Measurements from ENCODE around the gene SHMT2.

SHMT2 gene

DNA sequence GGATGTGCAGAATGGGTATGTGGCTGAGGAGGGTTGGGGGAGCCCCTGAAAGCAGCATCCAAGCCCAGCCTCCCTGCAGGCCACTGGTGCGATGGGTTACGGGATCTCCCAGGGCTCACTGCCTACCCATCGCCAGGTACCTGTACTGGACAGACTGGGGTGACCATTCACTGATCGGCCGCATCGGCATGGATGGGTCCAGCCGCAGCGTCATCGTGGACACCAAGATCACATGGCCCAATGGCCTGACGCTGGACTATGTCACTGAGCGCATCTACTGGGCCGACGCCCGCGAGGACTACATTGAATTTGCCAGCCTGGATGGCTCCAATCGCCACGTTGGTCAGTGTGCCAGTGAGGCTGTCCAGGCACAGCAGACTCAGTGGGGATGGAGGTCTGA lies 31.2 kb upstream of the SHMT2 start:
- no peak for DNase-seq (ENCODE audit: low spot score)

DNA sequence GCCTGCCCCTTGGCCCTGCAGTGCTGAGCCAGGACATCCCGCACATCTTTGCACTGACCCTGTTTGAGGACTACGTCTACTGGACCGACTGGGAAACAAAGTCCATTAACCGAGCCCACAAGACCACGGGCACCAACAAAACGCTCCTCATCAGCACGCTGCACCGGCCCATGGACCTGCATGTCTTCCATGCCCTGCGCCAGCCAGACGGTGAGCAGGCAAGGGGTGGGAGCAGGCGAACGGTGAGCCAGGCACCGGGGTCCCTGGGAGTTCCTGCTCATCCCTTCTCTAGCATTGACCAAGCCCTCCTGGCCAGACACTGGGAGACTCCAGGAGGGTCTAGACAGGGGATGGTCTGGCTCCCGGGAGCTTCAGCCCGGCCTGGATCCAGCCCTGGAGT lies 30.3 kb upstream of the SHMT2 start:
- no peak for DNase-seq (ENCODE audit: low spot score)

DNA sequence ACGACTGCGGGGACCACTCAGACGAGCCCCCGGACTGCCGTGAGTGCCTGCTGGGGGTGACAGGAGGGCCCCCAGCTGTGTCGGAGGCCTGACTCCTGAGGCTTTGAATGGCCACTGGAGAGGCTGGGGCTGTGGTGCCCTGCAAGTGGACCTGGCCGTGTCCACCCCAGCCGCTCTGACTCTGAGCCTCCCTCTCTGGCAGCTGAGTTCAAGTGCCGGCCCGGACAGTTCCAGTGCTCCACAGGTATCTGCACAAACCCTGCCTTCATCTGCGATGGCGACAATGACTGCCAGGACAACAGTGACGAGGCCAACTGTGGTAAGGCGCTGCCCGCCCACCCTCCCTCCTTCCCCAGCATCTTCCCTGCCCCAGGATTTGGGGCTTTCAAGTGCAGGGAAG lies 29.0 kb upstream of the SHMT2 start:
- DNase-seq (ENCODE audit: low spot score), result no peak

DNA sequence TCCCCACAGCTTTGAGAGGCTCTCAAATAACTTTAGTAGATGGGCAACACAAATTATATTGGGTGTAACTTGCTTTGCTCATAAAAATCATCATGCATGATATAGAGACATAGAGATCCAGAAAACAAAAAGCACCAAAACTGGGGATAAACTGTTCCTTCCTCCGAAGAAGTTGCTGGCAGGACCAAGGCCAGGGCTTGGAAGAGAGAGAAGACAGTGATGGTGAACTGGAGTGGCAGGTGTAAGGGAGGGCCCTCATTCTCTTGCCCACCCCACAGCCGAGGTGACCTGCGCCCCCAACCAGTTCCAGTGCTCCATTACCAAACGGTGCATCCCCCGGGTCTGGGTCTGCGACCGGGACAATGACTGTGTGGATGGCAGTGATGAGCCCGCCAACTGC lies 28.3 kb upstream of the SHMT2 start:
- no peak for DNase-seq (ENCODE audit: low spot score)

DNA sequence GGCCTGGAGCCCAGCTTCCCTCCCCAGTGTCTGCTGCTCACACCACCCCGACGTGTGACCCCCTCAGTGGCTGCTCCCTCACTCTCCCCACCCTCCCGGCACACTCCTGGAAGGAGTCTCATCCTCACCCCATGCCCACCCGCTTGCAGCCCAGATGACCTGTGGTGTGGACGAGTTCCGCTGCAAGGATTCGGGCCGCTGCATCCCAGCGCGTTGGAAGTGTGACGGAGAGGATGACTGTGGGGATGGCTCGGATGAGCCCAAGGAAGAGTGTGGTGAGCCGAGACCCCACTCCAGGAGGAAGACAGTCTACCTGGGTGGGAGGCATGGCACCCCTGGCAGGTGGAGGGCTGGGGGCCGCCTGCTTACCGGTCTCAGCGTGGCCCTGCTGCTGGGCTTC lies 27.9 kb upstream of the SHMT2 start:
- no peak for DNase-seq (ENCODE audit: low spot score)

DNA sequence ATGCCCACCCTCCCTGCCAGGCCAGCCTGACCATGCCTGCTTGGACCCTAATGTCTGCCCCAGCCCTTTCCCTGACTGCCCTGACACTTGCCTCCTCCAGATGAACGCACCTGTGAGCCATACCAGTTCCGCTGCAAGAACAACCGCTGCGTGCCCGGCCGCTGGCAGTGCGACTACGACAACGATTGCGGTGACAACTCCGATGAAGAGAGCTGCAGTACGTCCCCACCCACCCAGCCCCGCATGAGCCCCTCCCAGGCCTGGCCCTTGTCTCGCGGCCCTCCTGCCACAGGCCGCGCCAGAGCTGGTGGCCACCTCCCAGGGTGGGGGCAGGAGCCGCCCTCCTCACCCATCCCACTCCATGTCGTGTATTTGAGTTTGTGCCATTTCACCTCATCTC lies 27.2 kb upstream of the SHMT2 start:
- DNase-seq (ENCODE audit: low spot score), result no peak

DNA sequence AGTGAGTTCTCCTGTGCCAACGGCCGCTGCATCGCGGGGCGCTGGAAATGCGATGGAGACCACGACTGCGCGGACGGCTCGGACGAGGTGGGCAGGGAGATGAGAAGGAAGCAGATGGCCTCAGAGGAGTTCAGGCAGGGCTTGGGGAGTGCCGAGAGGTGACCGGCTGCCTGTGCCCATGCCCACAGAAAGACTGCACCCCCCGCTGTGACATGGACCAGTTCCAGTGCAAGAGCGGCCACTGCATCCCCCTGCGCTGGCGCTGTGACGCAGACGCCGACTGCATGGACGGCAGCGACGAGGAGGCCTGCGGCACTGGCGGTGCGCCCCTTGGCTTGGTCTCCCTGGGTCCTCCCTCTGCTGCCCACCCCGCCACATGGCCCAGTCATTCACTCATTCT lies 26.3 kb upstream of the SHMT2 start:
- DNase-seq (ENCODE audit: low spot score), result no peak

DNA sequence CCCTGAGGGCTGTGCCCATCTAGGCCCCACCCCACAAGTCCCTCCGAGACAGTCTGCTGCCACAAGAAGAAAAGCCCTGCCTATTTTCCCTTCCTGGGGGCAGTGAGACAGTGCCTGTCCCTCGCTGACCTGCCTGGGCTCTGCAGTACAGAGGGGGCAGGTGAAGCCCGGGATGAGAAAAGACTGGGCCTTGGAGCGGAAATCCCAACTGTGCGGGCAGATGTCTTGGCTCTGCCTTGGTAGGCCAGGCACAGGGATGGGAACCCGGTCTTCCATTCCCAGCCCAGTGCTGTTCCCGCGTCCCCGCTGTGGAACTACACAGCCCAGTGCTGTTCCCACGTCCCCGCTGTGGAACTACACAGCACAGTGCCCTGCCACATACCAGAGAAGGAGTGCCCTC lies 25.7 kb upstream of the SHMT2 start:
- no peak for DNase-seq (ENCODE audit: low spot score)

DNA sequence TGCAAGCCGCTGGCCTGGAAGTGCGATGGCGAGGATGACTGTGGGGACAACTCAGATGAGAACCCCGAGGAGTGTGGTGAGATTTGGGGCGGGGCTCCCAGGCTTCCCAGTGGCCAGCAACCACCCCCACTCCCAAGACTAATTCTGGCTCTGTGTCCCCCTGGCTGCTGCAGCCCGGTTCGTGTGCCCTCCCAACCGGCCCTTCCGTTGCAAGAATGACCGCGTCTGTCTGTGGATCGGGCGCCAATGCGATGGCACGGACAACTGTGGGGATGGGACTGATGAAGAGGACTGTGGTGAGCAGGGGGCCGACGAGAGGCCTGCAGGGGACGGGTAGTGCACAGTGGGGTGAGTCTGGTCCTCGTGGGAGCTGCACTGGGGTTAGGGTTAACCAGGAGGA lies 25.1 kb upstream of the SHMT2 start:
- DNase-seq (ENCODE audit: low spot score), result no peak

DNA sequence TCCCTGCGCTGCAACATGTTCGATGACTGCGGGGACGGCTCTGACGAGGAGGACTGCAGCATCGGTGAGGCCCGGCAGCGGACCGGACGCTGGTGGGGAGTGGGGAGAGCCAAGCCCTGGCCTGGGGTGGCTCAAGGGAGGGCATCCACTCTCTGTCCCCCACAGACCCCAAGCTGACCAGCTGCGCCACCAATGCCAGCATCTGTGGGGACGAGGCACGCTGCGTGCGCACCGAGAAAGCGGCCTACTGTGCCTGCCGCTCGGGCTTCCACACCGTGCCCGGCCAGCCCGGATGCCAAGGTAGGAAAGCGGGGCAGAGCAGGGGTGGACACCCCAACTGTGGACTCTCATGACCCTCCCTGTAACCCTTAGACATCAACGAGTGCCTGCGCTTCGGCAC lies 24.3 kb upstream of the SHMT2 start:
- no peak for DNase-seq (ENCODE audit: low spot score)

DNA sequence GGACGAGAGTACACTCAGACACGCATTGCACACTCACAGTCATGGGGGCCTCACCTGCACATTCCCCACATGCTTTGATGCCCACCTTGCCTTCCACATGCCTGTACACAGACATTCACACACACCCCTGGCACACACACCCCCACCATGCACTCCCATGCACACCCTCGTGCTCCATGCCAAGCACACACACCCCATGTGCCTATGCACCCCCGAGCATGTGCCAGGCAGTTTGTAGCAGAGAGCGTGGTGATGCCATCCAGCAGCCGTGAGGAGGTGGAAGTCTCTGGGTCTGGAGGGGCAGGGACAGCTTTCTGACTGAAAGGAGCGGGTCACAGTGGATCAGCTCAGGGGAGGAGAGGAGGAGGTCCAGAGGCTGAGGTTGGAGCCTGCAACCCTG lies 23.6 kb upstream of the SHMT2 start:
- DNase-seq (ENCODE audit: low spot score), result no peak

DNA sequence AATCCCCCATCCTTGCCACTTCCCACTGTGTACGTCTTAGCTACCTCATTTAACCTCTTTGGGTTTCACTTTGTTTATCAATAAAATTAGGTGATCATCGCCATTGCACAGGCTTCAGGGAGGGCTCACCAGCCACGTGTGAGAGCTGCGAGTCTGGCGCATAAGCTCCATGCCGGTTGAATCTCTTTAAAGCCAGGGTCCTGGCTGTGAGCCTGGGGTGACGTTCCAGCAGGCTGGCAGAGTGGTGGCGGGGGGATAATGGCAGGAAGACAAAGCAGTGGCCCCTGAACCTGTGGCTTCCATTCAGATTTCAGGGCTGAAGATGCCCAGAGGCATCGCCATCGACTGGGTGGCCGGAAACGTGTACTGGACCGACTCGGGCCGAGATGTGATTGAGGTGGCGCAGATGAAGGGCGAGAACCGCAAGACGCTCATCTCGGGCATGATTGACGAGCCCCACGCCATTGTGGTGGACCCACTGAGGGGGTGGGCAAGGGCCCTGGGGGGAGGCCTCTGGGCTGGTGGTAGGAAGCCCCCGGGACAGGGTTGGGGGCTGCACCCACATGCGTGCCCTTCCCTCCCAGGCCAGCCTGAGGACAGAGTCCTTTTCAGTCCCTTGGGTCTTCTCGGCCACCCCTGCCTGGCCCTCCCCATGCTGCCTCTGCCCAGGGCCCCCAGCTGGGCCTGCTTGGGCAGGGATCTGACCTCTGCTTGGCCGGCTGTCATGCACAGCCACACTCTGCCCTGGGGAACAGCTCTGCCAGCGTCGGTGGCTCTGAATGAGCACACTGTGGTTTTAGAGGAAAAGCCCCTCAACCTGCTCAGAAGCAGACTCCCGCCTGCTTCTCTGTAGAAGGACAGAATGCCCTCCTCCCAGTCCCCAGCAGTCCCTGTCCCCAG lies 21.5 kb upstream of the SHMT2 start:
- no peak for DNase-seq (ENCODE audit: low spot score)

DNA sequence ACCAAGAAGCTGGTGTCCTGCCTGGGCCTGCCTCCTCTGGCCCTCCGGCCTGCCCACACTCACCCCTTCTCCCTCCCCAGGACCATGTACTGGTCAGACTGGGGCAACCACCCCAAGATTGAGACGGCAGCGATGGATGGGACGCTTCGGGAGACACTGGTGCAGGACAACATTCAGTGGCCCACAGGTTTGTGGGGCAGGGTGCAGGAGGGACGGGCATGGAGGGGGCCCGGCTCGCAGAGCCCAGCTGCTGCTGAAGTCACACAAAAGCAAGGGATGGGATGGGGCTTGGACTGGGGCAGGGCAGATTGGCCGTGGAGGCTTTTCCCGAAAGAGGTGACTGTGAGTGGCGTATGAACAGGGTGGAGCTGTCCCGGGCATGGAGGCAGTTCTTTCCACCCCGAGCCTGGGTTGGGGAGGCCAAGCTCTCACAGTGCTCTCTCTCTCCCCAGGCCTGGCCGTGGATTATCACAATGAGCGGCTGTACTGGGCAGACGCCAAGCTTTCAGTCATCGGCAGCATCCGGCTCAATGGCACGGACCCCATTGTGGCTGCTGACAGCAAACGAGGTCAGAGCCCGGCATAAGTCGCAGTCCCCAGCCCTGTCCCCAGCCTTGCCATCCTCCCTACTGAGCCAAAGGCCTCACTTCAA lies 20.8 kb upstream of the SHMT2 start:
- no peak for DNase-seq (ENCODE audit: low spot score)

DNA sequence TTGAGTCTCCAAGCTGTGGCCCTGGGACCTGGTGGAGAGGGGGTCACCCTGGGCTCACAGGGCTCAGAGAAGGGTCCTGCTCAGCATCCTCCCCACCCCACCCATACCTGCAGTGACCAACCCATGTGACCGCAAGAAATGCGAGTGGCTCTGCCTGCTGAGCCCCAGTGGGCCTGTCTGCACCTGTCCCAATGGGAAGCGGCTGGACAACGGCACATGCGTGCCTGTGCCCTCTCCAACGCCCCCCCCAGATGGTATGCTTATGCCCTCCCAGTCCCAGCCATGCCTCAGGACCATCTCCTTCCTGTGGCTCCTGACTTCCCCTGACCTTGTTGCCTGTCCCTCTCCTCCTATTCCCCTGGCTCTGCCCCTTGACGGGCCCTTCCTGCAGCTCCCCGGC lies 19.6 kb upstream of the SHMT2 start:
- DNase-seq (ENCODE audit: low spot score), result no peak

DNA sequence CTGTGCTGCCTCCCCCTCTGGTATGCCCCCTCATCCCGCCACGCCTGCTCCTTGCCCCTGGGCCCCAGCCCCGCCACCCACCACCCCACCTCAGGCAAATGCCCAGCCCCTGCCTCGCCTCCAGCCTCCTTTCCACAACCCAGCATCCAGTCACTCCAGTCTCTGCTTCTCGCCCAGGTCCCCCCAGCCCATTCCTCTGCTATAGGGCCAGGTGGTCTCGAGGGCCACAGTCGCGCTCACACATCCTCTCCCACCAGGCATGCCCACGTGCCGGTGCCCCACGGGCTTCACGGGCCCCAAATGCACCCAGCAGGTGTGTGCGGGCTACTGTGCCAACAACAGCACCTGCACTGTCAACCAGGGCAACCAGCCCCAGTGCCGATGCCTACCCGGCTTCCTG lies 19.1 kb upstream of the SHMT2 start:
- no peak for DNase-seq (ENCODE audit: low spot score)

DNA sequence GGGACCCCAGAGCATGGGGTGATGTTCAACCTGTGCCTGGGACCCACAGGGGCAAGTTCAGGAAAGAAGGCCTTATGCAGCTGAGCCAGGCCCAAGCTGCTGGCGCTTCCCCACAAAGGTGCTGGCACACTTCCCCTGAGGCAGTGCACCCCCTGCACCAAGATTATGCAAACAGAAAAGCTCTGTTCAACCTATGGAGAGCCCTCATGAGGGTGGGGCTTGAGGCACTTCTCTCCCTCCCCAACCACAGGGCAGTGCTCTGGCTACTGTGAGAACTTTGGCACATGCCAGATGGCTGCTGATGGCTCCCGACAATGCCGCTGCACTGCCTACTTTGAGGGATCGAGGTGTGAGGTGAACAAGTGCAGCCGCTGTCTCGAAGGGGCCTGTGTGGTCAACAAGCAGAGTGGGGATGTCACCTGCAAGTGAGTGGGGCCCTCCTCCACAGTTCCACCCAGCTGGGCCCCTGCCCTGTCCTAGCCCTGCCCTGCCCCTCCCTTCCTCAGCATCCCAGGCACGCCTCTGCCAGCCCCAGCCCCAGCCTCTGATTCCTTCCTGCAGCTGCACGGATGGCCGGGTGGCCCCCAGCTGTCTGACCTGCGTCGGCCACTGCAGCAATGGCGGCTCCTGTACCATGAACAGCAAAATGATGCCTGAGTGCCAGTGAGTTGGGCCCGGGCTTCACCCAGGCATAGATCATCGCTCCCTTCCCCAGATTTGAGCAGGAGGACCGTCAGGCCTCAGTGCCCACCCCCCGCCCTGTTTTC lies 18.4 kb upstream of the SHMT2 start:
- DNase-seq (ENCODE audit: low spot score), result no peak

DNA sequence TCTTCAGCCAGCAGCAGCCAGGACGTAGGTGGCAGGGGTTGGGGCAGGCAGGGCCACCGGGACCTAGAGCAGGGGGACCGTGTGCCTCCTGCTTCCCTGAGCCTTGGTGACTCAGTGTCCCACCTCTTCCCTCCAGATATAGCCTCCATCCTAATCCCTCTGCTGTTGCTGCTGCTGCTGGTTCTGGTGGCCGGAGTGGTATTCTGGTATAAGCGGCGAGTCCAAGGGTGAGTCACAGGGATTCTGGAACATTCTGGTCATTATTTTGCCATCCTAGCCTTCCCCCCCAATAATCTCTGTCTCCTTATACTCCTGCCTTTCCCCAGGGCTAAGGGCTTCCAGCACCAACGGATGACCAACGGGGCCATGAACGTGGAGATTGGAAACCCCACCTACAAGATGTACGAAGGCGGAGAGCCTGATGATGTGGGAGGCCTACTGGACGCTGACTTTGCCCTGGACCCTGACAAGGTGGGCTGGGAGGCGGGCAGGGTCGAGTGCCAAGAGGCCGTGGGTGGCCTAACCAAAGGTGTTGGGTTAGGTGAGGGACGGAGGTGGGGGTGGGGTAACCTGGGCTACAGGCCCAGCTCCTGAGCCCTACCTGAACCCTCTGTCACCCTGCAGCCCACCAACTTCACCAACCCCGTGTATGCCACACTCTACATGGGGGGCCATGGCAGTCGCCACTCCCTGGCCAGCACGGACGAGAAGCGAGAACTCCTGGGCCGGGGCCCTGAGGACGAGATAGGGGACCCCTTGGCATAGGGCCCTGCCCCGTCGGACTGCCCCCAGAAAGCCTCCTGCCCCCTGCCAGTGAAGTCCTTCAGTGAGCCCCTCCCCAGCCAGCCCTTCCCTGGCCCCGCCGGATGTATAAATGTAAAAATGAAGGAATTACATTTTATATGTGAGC lies 17.5 kb upstream of the SHMT2 start:
- no peak for DNase-seq (ENCODE audit: low spot score)

DNA sequence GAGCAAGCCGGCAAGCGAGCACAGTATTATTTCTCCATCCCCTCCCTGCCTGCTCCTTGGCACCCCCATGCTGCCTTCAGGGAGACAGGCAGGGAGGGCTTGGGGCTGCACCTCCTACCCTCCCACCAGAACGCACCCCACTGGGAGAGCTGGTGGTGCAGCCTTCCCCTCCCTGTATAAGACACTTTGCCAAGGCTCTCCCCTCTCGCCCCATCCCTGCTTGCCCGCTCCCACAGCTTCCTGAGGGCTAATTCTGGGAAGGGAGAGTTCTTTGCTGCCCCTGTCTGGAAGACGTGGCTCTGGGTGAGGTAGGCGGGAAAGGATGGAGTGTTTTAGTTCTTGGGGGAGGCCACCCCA lies 16.8 kb upstream of the SHMT2 start:
- no peak for DNase-seq (ENCODE audit: low spot score)

DNA sequence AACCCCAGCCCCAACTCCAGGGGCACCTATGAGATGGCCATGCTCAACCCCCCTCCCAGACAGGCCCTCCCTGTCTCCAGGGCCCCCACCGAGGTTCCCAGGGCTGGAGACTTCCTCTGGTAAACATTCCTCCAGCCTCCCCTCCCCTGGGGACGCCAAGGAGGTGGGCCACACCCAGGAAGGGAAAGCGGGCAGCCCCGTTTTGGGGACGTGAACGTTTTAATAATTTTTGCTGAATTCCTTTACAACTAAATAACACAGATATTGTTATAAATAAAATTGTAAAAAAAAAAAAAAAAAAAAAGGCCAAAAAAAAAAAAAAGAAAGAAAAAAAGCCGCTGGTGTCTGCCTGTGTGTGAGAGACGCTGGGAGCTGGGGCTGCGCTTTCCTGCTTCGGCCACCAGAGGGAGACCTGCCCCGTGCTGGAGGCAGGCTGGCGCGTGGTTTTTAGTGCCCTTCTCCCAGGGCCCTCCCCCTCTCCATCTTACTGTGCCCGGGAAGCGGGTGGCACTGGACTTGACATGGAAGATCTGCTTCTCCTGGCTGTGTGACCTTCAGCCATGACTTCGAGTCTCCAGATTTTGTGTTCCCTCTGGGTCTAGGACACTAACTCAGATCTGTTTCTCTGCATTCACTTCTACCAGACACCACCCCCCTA lies 16.3 kb upstream of the SHMT2 start:
- DNase-seq (ENCODE audit: low spot score), result peak; percentile 77

DNA sequence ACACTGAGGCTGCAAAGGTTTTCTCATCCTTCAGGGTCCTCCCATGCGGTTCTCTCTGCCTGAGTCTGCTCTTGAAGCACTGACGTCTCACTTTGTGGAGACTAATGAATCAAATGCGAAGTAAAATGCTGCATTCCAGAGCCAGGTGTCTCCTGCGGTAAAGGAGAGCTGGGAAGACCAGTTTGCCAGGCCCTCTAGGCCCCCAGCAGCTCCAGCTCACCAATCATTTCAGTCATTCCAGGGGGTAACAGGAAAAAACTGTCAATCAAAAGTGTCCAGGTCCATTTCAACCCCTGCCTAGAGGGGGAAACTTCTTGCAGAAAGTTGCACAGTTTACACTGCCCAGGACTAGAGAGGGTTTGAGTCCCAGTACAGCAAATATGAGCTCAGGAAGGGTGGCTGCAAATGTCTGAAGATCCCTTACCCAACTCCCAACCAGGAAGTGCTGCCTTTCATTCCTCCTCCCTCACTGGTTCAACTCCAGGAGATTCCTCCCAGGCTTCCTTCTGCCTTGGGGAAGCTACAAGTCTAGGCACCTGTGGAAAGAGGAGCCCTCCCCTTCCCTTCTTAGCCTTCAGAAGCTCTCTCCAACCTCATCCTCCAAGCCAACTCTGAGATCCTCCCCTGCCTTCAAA lies 15.6 kb upstream of the SHMT2 start:
- DNase-seq (ENCODE audit: low spot score), result no peak

DNA sequence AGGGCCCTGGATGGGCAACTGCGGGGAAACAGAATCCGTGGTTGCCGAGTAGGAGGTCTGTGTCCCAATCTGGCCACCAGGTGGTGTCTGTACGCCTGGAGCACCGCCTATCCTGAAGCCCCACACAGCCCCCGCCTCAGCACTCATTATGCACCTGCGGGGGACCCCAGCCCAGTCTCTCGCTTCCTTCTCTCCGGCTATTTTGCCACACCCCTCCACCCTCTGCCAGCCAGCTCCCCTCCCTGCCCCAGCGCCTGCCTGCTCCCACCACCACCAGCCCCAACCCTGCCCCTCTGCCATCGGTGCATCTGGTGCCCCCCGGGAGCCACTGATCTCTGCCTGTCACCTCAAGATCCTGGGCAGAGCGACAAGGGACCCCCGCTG lies 15.1 kb upstream of the SHMT2 start:
- DNase-seq (ENCODE audit: low spot score), result peak; percentile 40

Data from hematopoietic multipotent progenitor cell treated with erythropoietin and hydrocortisone succinate and interleukin-3 and kit ligand, for 17 days (in vitro differentiated cells).